ENCODE results near the gene FANCI. TPM values are rescaled to one million over a fixed set of nuclear protein-coding genes. Genes with fewer than 3 reads are reported as not detected.

FANCI gene
- polyA plus RNA-seq, 1 experiment, result 13.2 TPM

DNA sequence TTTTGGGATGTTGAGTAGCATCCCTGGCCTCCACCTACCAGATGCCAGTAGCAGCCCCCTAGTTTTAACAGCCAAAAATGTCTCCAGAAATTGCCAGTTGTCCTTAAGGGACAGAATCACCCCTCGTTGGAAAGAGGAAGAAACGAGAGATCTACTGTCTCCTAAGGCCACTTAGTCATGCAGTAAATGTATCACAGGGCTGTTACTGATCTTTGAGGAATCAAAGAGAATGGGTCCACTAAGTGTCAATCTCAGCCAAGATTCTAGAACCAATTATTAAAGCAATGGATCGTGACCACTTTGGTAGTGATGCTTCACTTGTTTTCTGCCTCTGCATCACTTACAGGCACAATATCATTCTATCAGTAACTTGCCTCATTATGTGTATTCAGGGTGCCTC is 64.5 kb downstream of the FANCI start:
- Histone ChIP-seq H3K4me3 (ENCODE audit: low read depth, low read length) (no peak overlapping the region), H3K27me3 (ENCODE audit: control insufficient read depth, insufficient read depth, low read length) (no peaks in the 10 kb centered on the region), H3K9me3 (ENCODE audit: control insufficient read depth, insufficient read depth, low read length) (no peaks in the 10 kb centered on the region), H3K27ac (ENCODE audit: low read depth, low read length) (no peak overlapping the region)
- TF ChIP-seq, protein P1, sequence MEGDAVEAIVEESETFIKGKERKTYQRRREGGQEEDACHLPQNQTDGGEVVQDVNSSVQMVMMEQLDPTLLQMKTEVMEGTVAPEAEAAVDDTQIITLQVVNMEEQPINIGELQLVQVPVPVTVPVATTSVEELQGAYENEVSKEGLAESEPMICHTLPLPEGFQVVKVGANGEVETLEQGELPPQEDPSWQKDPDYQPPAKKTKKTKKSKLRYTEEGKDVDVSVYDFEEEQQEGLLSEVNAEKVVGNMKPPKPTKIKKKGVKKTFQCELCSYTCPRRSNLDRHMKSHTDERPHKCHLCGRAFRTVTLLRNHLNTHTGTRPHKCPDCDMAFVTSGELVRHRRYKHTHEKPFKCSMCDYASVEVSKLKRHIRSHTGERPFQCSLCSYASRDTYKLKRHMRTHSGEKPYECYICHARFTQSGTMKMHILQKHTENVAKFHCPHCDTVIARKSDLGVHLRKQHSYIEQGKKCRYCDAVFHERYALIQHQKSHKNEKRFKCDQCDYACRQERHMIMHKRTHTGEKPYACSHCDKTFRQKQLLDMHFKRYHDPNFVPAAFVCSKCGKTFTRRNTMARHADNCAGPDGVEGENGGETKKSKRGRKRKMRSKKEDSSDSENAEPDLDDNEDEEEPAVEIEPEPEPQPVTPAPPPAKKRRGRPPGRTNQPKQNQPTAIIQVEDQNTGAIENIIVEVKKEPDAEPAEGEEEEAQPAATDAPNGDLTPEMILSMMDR (IDR thresholded peaks at IDR 0.05; ENCODE audit: low read depth, low read length), result no peak
- DNase-seq (ENCODE audit: low read depth, low spot score), result no peak
- POLR2A ChIA-PET, result no interaction called here
- CTCF ChIA-PET, result interaction anchor here (1.0 kb wide), 1 partner anchor 101 kb away, joined by 4 read pairs; no protein-coding TSS in a partner anchor

DNA sequence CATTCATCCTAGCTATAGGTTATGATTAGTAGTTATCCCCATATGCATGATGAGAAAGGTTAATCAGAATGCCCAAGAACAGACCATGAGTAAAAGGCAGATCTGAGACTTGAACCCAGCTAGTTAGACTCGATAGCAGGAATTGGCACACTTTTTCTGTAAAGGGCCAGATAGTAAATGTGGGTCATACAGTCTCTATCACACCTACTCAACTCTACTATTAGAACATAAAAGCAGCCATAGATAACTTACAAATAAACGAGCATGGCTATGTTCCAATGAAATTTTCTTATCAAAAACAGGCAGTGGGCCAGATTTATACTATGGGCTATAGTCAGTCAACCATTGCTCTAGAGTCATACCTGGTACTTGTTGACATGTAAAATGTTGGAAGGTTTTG is 66.2 kb downstream of the FANCI start:
- CTCF ChIA-PET, result no interaction called here
- TF ChIP-seq, protein P1 (IDR thresholded peaks at IDR 0.05; ENCODE audit: low read depth, low read length), result no peak
- no peak overlapping the region for H3K27ac ChIP-seq (ENCODE audit: low read depth, low read length)
- H3K9me3 ChIP-seq (ENCODE audit: control insufficient read depth, insufficient read depth, low read length), result no peaks in the 10 kb centered on the region
- POLR2A ChIA-PET, result interaction anchor here (0.9 kb wide), 1 partner anchor 12 kb away, joined by 3 read pairs; no protein-coding TSS in a partner anchor
- no peak for DNase-seq (ENCODE audit: low read depth, low spot score)
- no peaks in the 10 kb centered on the region for H3K27me3 ChIP-seq (ENCODE audit: control insufficient read depth, insufficient read depth, low read length)
- H3K4me3 ChIP-seq (ENCODE audit: low read depth, low read length), result no peak overlapping the region

DNA sequence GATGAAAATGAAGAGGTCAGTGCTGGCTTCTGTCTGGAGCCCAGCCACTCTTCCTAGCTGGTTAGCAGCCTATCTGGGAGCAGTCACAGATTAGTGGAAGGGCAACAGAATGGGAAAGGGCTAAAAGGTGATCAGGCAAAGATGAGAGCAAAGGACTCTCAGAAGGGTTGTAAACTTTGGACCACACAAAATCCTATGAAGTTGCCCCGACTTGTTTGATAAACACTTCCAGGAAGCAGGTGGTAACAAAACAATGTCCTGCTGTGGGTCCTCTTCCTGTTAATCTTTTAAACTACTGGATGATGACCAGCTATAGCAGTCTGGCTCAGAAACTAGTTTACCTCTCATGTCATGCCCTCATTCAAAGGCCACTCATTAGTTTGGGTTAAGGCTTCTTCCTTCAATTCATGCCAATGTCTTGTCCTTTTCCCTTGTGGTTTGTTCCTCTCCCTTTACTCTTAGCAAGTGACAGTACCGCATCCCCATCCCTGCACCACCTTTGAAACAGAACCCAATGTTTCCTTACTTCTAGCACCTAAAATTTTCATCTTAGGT is 71.7 kb downstream of the FANCI start:
- H3K9me3 ChIP-seq (ENCODE audit: control insufficient read depth, insufficient read depth, low read length), result no peaks in the 10 kb centered on the region
- peak overlapping the region; percentile 31 for H3K27ac ChIP-seq (ENCODE audit: low read depth, low read length)
- POLR2A ChIA-PET, result interaction anchor here (1.8 kb wide), 1 partner anchor 20 kb away, joined by 6 read pairs; the partner anchor contains the start of gene POLG

DNA sequence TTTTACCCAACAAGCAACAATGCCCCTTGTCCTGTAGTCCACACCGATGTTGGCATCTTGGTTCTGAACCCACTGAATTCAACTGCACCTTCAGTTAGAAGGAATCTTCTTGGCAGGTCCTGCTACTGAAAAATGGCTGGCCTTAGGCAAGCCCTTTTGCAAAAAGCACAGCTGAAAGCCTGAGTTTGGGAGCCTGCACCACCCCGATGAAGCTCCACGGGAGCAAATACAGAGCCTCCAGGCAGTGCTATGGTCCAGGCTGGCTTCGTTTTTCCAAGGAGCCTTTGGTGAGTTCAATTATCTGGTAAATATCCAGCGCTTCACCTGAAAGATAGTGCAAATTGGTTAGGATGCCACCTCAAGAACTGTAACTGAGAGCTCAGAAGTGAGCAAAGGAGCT is 72.7 kb downstream of the FANCI start:
- H3K27ac ChIP-seq (ENCODE audit: low read depth, low read length), result no peak overlapping the region
- ChIA-PET POLR2A (interaction anchor here (0.5 kb wide), 1 partner anchor 1683 kb away, joined by 3 read pairs; no protein-coding TSS in a partner anchor), CTCF (interaction anchor here (1.0 kb wide), 1 partner anchor 43 kb away, joined by 3 read pairs; no protein-coding TSS in a partner anchor)
- no peaks in the 10 kb centered on the region for H3K9me3 ChIP-seq (ENCODE audit: control insufficient read depth, insufficient read depth, low read length)
- no peak for DNase-seq (ENCODE audit: low read depth, low spot score)
- no peaks in the 10 kb centered on the region for H3K27me3 ChIP-seq (ENCODE audit: control insufficient read depth, insufficient read depth, low read length)
- TF ChIP-seq, protein P1 (IDR thresholded peaks at IDR 0.05; ENCODE audit: low read depth, low read length), result no peak
- no peak overlapping the region for H3K4me3 ChIP-seq (ENCODE audit: low read depth, low read length)

More for the DNA sequence above, 71.7 kb downstream of the FANCI start:
- CTCF ChIA-PET, result no interaction called here
- no peaks in the 10 kb centered on the region for H3K27me3 ChIP-seq (ENCODE audit: control insufficient read depth, insufficient read depth, low read length)
- TF ChIP-seq, protein P1 (IDR thresholded peaks at IDR 0.05; ENCODE audit: low read depth, low read length), result no peak
- DNase-seq (ENCODE audit: low read depth, low spot score), result no peak
- H3K4me3 ChIP-seq (ENCODE audit: low read depth, low read length), result no peak overlapping the region

DNA sequence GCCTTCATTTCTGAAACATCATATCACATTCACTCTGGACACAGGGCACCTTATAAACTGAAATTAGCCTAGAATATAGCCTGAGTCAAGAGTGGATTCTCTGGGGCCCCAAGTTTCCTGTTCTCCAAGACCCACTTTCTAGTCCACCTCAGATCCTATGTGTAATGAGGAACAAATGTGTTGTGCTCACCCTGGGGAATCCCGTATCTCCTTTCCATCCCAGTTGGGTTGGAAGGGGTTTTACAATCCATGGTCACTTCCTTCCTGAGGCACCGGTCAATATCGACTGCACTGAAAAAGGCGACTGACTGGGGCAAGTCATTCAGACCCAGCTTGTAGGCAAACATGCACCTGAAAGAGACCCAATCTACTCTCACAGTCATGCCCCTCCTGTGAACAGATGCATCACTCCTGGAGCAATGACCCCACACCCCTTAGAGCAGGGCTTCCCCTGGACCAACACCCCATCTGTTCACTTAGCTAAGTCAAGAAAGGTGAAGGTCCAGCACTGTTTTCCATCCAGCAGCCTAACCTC is 73.5 kb downstream of the FANCI start:
- Histone ChIP-seq H3K27ac (ENCODE audit: low read depth, low read length) (no peak overlapping the region), H3K4me3 (ENCODE audit: low read depth, low read length) (no peak overlapping the region), H3K9me3 (ENCODE audit: control insufficient read depth, insufficient read depth, low read length) (no peaks in the 10 kb centered on the region), H3K27me3 (ENCODE audit: control insufficient read depth, insufficient read depth, low read length) (no peaks in the 10 kb centered on the region)
- DNase-seq (ENCODE audit: low read depth, low spot score), result no peak
- ChIA-PET CTCF (interaction anchor here (1.0 kb wide), 1 partner anchor 42 kb away, joined by 3 read pairs; no protein-coding TSS in a partner anchor), POLR2A (no interaction called here)
- TF ChIP-seq, protein P1 (IDR thresholded peaks at IDR 0.05; ENCODE audit: low read depth, low read length), result no peak
